T1000 (cell line): ENCODE data around the gene N4BP2.
"Not testable (repeated sequence)": the region's sequence is repeated elsewhere in the genome, so short reads cannot be mapped to it uniquely, and the experiment has no call there.

Experiments
- DNase-seq: peaks from one replicate; lab custom pipeline; 2025; ENCODE audit warnings: mixed read lengths; lab: John Stamatoyannopoulos, UW

N4BP2 gene

DNA sequence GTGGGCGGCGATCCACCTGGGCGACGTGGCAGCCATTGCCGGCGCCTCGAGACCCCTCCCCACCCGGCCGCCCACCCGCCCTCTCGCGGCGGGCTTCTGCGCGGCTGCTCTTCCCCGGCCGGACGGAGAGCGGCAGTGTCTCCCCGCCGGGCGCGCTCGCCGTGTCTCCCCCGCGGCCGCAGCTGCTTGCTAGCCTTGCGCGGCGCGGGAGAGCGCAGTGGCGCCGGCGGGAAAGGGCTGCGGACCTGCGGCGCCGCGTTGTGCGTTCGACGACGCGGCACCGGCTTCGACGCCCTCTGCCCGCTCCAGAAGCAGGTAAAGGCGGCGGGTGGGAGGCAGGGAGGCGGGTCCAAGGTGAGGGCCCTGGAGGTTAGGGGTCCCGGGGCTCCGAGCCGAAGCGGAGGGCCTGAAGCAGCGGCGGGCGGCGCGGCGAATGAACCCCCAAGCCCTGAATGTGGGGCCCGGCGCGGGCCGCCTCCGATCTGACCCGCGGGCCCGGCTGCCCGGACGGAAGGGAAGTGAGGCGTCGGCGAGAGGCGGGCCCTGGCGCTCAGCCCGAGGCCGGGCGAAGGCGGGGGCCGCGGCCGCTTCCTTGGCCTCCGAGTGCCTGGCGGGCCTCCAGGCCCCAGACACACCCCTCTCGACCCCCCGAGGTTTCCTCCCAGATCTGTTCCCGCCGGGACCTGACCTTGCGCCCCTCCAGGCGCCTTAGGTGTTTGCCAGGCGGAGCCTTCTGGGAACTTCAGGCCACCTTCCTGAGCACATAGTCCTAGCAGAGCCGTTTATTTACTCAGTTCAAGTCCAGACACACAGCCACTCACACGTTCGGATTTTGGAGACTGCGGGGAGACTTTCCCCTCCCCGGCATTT, at the start of gene N4BP2:
TSS of gene N4BP2 (plus strand) at position 135 of the 870 bp plus-strand sequence. CDS start 40,491 bp downstream, outside the sequence.
- DNase-seq = peak; percentile 81

DNA sequence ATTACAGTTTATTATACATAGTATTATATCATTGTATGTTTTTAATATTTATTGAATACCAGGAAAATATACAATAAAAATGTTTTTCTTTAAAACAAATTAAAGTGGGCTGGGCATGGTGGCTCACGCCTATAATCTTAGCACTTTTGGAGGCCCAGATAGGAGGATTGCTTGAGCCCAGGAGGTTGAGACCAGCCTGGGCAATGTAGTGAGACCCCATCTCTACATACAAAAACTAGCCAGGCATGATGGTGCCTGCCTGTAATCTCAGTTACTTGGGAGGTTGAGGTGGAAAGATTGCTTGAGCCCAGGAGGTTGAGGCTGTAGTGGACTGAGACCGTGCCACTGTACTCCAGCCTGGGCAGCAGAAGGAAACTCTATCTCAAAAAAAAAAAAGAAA, 40.6 kb upstream of the N4BP2 start:
- no peak for DNase-seq

DNA sequence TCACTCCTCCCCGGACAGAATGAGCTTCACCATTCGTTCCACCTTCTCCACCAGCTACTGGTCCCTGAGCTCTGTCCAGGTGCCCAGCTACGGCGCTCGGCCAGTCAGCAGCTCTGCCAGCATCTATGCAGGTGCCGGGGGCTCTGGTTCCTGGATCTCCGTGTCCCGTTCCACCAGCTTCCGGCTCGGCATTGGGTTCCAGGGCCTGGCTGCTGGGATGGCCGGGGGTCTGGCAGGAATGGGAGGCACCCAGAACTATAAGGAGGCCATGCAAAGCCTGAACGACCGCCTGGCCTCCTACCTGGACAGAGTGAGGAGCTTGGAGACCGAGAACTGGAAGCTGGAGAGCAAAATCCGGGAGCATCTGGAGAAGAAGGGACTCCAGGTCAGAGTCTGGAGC, 36.4 kb upstream of the N4BP2 start:
- no peak for DNase-seq

DNA sequence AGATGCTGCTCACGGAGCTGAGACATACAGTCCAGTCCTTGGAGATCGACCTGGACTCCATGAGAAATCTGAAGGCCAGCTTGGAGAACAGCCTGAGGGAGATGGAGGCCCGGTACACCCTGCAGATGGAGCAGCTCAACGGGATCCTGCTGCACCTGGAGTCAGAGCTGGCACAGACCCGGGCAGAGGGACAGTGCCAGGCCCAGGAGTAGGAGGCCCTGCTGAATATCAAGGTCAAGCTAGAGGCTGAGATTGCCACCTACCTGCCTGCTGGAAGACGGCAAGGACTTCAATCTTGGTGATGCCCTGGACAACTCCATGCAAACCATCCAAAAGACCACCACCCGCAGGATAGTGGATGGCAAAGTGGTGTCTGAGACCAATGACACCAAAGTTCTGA, 35.5 kb upstream of the N4BP2 start:
- DNase-seq = not testable (repeated sequence)

DNA sequence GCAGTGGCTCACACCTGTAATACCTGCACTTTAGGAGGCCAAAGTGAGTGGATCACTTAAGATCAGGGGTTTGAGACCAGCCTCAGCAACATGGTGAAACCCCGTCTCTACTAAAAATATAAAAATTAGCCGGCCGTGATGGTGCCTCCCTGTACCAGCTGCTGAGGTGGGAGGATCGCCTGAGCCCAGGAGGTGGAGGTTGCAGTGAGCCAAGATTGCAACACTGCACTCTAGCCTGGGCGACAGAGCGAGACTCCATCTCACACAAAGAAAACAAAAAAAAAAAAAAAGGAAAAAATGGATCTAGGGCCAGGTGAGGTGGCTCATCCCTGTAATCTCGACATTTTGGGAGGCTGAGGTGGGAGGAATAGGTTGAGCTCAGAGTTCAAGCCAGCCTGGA, 32.6 kb upstream of the N4BP2 start:
- DNase-seq = not testable (repeated sequence)

GRCh38 chr4:40032785-40033184, 23.9 kb upstream of the N4BP2 start:
- no peak for DNase-seq

- DNase-seq = no peak
These were observed 23.0 kb upstream of the N4BP2 start for GRCh38 chr4:40033613-40034012.

DNA sequence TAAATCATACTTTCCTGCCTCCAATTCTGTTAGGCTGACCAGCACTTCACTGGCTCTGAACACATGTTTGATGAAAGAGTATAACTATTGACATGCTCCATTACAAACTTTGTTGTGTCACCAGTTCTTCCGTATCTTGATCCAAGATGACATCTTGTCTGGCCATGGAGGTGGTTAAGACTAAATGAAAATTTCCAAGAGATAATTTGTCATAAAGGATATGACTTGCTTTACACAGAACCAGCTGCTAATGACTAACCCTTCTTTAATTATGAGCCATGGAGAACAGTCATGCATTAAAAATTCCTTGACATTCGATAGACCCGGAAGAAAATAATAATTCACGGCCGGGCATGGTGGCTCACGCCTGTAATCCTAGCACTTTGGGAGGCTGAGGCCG, 17.7 kb upstream of the N4BP2 start:
- DNase-seq = no peak

GRCh38 chr4:40040908-40041307, 15.7 kb upstream of the N4BP2 start:
- DNase-seq = no peak

- DNase-seq = no peak
These were observed 12.9 kb upstream of the N4BP2 start for GRCh38 chr4:40043786-40044185.

DNA sequence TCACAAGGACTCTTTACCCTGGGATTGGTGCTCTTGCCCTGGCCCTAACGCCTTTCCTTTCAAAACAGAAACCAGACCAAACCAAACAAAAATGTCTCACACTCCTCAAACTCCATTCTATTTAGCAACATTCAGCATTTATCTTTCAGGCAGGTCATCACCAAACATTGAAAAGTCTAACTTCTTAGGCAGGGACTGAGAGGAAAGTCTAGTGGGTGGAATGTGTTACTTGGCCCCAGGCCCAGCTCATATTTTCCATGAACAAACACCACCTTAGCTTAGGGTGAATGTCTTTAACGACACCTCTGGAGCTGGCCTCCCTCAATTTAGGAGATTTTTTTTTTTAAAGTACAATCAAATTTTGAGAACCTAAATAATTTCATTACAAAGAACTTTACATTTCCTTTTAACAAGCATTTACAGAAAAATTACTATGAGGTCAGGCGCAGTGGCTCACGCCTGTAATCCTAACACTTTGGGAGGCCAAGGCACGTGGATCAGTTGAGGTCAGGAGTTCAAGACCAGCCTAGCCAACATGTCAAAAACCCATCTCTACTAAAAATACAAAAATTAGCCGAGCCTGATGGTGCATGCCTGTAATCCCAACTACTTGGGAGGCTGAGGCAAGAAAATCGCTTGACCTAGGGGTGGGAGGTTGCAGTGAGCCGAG, 10.2 kb upstream of the N4BP2 start:
- no peak for DNase-seq

- no peak for DNase-seq
These were observed 3.5 kb upstream of the N4BP2 start for GRCh38 chr4:40053161-40053560.

DNA sequence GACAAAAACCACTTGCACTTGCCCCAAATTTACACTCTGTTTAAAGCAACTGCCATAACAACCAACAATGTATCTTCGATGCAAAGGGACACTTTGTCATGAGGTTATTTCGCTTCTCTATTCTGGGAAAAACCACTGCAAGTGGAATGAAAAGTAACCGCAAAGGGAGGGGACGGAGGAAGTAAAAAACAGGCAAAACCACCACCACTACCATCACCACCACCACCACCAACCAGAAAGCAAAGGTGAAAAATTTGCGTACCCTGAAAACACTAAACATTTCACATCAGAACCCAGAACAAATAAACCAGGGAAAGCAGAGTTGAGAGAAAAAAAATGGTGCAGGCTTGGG, 1.2 kb upstream of the N4BP2 start:
- no peak for DNase-seq

- DNase-seq = peak; percentile 86
These were observed 561 bp upstream of the N4BP2 start for GRCh38 chr4:40055863-40056715.

GRCh38 chr4:40057586-40058091, 989 bp downstream of the N4BP2 start:
- DNase-seq = peak; percentile 82

- DNase-seq = no peak
These were observed 1.5 kb downstream of the N4BP2 start for GRCh38 chr4:40058121-40058520.

GRCh38 chr4:40058854-40059253, 2.2 kb downstream of the N4BP2 start:
- DNase-seq = no peak

GRCh38 chr4:40059362-40059761, 2.7 kb downstream of the N4BP2 start:
- DNase-seq = no peak

- no peak for DNase-seq
These were observed 8.4 kb downstream of the N4BP2 start for GRCh38 chr4:40065010-40065409.

GRCh38 chr4:40066651-40067050, 10.0 kb downstream of the N4BP2 start:
- no peak for DNase-seq

GRCh38 chr4:40070387-40070786, 13.7 kb downstream of the N4BP2 start:
- no peak for DNase-seq

- no peak for DNase-seq
These were observed 29.8 kb downstream of the N4BP2 start for GRCh38 chr4:40086421-40086820.
